Measurements from ENCODE around the gene CYP4F12.

Gene CYP4F12, protein sequence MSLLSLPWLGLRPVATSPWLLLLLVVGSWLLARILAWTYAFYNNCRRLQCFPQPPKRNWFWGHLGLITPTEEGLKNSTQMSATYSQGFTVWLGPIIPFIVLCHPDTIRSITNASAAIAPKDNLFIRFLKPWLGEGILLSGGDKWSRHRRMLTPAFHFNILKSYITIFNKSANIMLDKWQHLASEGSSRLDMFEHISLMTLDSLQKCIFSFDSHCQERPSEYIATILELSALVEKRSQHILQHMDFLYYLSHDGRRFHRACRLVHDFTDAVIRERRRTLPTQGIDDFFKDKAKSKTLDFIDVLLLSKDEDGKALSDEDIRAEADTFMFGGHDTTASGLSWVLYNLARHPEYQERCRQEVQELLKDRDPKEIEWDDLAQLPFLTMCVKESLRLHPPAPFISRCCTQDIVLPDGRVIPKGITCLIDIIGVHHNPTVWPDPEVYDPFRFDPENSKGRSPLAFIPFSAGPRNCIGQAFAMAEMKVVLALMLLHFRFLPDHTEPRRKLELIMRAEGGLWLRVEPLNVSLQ

DNA sequence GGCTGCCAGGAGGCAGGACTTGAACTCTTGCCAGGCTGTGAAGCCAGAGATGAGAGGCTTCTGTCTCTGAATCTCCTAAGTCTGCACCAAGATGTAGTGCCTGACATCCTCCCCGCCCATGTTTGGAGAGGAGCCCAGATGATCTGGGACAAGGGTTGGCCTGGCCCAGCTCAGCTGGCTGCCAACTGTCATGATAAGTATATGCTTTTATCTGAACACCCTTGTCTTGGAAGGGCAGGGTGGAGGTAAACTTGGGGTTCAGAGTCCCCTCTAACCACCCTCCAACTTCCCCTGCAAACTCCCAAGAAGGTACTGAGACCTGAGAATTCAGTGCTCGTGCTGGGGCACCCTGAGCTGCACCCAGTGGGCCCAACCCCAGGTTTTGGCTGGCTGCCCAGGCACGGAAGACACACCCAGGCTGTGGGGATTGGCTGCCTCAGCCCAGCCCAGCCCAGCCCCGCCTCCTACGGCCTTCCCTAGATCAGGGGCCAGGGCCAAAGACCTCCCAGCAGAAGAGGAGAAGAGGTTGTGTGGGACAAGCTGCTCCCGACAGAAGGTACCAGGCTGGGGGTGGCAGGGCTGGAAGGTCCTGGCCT is at the start of gene CYP4F12:
CYP4F12 (plus strand) TSS at position 508 of the 596 bp plus-strand sequence. CDS start 443 bp downstream, outside the sequence.
- DNase-seq (ENCODE audit: low spot score) = no peak

DNA sequence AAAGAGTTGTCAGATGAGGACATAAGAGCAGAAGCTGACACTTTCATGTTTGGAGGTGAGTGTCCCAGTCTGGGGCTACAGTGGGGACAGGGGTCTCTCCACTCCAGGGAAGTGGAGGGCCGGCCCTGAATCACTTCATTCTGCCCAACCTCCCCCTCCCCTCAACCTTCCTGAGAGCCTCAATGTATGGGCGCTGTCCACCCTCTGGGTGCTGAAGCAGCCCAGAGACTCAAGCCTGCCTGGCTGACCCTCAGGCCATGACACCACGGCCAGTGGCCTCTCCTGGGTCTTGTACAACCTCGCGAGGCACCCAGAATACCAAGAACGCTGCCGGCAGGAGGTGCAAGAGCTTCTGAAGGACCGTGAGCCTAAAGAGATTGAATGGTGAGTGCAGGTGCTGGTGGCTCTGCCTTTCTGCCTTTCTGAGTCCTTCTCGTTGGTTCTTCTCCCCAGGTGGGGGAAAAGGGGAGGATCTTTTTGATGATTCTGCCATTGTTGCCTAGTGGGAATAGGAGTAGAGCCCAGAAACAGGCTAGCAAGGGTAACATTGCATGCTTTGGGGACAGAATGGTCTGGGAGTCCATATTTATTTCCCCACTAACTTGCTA is 49.1 kb upstream of the CYP4F12 start:
- DNase-seq (ENCODE audit: low spot score) = no peak

DNA sequence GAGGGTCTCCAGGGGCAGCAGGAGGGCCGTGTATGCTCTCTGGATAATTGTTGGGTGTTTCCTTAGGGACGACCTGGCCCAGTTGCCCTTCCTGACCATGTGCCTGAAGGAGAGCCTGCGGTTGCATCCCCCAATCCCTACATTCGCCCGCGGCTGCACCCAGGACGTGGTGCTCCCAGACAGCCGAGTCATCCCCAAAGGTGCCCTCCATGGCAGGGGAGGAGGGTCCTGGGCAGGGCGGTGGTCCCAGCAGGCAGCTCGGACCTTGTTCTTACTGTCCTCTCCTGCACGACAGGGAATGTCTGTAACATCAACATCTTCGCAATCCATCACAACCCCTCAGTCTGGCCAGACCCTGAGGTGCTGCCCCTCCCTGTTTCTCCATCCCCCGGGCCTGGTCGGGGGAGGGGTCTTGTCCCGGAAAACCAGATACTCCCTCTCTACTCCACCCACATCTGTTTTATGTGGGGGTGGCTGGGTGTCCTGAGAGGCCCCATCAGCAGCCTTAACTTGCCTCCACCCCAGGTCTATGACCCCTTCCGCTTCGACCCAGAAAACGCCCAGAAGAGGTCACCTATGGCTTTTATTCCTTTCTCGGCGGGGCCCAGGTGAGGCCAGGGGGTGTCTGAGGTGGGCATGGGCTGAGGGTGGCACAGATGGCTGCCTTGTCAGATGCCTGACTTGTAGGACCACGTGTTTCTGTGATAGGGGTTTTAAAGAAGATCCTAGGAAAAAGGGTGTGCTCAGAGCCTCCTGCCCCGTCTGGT is 44.5 kb upstream of the CYP4F12 start:
- no peak for DNase-seq (ENCODE audit: low spot score)

DNA sequence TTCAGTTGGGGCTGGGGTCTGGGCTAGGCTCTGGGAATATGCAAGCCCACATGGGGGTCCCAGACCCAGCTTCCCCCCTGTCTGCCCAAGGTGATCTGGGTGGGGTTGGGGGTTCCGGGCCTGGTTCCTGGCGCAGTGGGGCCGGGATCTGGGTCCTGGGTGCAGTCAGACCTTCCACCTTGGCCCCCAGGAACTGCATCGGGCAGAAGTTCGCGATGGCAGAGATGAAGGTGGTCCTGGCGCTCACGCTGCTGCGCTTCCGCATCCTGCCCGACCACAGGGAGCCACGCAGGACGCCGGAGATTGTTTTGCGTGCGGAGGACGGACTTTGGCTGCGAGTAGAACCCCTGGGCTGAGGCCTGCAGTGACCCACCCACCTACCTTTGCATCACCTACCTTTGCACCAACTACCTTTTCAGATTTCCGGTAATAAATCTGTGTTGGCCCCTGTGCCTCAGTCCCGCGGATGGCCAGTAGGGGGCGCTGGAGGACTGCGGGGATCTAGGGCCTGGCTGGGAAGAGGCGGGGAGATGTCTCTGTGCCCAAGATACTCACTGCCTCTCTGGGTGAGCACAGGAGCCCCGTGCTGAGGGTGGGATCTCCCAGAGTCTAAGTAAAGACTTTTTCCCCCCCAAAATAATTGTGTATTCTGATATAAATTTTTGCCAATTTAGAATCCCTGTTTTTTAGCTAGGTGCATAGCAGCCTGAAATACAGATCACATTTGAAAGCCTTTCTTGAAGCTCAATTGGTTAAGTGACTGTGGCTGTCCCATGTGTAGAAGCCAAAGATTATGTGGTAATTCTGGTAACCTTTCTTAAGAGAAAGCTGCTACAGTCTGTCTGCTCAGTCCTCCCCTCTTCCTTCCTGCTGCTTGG is 43.6 kb upstream of the CYP4F12 start:
- DNase-seq (ENCODE audit: low spot score) = peak; percentile 29

DNA sequence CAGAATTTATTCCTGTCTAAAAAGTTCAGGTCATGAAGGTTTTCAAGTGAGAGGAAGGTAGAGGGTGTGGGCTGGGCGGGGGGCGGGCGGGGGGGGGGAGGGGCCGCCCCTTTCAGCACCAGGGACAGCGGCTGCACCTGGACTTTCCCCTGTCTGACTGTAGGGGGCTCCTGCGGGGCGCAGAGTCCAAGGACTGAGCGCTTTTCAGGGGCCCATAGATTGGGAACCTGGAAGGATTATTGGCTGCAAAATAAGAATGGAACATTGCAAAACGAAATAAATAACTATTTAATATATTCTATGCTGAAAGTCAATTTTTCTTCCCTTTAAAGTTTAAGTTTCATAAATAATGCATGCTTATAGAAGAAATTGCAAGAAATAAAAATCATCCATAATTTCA is 41.1 kb upstream of the CYP4F12 start:
- no peak for DNase-seq (ENCODE audit: low spot score)

DNA sequence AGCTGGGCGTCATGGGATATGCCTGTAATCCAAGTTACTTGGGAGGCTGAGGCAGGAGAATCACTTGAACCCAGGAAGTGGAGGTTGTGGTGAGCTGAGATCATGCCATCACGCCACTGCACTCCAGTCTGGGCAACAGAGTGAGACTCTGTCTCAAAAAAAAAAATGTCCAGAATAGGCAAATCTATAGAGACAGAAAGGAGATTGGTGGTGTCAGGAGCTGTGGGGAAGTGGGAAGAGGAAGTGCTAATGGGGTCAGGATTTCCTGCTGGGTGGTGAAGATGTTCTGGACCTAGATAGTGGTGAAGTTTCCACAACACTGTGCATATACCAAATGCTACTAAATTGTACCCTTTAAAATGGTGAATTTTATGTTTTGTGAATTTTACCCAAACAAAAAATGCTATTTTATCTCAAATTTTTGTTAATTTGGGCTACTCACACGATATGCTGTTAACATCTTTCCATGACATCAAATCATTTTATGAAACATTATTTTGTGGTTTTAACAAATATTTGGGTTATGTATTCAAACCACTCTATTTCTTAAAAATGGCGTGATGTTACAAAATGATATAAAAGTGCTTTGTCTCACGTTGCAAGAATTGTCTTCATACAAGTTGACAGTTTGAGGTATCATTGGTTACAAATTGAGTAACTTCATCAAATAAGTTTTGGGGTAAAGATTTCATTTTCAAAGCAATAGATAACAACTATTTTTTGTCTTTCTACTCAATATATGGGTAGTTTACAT is 39.6 kb upstream of the CYP4F12 start:
- DNase-seq (ENCODE audit: low spot score) = peak; percentile 4

DNA sequence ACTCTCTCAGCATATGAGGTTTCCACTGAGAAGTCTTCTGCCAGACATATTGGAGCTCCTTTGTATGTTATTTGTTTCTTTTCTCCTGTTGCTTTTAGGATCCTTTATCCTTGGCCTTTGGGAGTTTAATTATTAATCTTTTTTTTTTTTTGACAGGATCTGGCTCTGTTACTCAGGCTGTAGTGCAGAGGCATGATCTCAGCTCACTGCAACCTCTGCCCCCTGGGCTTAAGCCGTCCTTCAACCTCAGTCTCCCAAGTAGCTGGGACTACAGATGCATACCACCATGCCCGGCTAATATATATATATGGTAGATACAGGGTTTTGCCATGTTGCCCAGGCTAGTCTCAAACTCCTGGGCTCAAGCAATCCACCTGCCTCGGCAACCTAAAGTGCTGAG is 38.8 kb upstream of the CYP4F12 start:
- no peak for DNase-seq (ENCODE audit: low spot score)

DNA sequence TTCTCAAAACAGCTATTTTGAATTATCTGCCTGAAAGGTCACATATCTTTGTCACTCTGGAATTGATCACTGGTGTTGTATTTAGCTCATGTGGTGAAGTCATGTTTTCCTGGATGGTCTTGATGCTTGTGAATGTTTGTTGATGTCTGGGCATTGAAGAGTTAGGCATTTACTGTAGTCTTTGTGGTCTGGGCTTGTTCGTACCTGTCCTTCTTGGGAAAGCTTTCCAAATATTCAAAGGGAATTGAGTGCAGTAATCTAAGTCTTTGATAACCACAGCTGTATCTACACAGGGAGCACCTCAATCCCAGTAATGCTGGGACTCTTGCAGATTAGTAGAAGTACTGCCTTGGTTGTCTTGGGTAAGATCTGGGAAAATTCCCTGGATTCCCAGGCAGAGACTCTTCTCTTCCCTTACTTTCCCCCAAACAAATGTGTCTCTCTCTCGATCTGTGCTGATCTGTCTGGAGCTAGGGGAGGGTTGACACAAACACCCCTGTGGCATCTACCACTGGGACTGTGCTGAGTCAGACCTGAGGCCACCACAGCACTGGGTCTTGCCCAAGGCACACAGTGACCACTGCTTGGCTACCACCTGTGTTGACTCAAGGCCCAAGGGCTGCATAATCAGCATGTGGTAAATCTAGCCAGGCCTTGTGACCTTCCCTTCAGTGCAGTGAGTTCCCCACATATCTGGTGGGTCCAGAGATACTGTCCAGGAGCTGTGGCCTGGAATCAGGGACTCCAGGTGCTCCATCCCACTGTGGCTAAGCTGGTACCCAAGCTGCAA is 37.7 kb upstream of the CYP4F12 start:
- DNase-seq (ENCODE audit: low spot score) = no peak

DNA sequence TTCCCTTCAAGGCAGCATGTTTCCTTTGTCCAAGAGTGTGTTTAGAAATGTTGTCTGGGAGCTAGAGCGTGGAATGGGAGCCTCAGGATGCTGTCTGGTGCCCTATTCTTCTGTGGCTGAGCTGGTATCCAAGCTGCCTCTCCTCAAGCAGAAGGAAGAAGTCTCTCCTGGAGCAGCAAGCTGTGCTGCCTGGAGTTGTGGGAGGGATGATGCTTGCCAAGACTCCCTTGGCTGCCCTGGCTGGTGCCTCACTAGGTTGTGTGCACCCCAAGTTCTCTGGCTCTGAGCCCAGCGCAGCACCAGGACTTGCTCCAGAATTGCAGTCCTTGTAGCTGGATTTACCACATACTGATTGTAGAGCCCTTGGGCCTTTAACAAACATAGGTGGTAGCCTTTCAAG is 36.9 kb upstream of the CYP4F12 start:
- no peak for DNase-seq (ENCODE audit: low spot score)

DNA sequence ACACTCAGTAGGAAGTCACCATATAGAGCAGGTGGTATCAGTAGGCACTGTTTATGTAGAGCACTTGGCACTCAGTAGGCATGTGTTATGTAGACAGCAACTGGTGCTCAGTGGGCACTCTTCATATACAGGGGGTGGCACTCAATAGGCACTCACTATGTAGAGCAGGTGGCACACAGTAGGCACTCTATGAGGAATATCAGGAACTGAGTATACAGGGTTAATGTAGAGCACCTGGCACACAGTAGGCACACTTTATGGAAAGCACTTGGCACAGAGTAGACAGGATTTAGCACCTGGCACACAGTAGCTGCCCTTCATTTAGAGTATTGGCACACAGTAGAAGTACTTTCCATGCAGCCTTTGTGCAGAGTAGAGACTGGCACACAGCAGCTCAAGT is 33.3 kb upstream of the CYP4F12 start:
- no peak for DNase-seq (ENCODE audit: low spot score)

DNA sequence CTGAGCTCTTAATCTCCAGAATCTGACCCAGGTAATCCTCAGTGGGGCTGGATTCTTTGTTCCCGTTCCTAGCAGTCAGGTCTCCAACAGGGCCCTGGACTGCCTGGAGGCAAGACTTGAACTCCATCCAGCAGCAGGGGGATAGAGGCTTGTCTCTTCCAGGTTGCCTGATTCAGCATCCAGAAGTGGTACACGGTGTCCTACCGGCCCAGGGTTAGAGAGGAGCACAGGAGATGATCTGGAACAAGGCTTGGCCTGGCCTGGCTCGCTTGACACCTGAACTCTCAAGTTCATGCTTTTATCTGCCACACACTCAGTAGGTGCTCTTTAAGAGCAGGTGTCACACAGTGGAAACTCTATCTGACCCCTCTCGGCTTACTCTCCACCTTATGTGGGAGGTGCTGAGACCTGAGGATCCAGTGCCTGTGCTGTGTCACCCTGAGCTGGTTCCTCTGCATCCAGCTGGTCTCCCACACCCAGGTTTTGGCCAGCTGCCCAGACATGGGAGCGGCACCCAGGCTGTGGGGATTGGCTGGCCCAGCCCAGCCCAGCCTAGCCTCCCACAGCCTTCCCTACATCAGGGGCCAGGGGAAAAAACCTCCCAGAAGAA is 32.5 kb upstream of the CYP4F12 start, which contains the start of gene CYP4F3:
CYP4F3 (plus strand) TSS at position 604 of the 610 bp plus-strand sequence. CDS start 519 bp downstream, outside the sequence.
- no peak for DNase-seq (ENCODE audit: low spot score)

DNA sequence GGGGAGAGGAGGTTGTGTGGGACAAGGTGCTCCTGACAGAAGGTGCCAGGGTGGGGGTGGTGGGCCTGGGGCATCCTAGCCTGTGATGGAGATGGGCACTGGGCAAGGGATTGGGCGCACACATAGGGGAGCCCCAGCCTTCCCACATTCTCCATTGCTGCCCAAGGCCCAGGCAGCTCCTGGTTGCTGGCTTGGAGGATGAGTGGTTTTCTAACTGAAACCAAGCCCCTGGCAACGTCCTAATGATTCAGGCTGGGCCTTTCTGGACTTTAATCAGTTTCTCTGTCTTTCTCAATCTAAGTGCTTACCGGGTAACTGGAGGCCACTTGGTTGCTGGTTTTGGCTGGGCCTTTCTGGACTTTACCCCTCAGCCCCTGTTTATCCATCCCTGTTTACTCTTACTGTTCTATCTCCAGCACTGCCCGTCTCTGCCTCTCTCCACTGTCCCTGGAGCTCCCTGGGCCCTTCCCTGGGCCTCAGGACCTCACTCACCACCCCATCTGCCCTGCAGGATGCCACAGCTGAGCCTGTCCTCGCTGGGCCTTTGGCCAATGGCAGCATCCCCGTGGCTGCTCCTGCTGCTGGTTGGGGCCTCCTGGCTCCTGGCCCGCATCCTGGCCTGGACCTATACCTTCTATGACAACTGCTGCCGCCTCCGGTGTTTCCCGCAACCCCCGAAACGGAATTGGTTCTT is 31.8 kb upstream of the CYP4F12 start:
- no peak for DNase-seq (ENCODE audit: low spot score)

DNA sequence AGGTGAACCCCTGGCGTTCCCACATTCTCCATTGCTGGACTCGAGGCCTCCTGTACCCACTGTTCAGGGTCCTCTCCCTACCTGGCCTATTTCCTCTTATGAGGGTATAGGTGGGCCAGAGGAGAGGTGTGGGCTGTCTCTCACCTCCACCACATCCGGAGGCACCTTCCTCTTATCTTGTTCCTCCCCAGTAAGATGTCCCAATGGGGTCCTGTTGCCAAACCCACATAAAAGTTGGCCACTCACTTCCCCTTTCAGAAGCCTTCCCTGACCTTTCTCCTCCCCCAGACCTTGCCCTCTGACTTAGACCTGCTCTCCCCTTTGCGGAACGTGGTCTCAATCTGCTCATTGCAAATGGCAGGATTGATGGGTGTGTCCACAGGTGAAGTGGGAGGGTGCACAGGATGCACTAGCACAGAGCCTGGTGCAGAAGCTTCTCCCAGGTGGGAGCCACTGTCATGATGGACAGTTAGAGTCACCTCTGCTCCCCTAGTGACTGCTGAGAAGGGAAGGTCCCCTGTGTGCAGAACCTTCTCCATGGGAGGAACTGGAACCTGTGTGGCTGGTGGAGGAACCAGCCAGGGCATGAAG is 30.9 kb upstream of the CYP4F12 start:
- DNase-seq (ENCODE audit: low spot score) = no peak

DNA sequence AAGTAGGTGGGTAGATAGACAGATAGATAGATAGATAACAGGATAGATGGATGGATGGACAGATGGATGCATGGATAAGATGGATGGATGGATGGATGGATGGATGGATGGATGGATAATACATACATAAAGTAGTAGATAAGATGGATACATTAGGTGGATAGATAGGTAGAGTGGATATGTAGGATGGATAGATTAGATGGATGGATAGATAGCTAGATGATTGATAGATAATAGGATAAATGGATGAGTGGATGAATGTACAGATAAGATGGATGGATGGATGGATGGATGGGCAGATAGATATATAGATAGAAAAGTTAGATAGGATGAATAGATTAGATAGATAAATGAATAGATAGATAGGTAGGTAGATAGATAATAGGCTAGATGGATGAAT is 30.1 kb upstream of the CYP4F12 start:
- no peak for DNase-seq (ENCODE audit: low spot score)

DNA sequence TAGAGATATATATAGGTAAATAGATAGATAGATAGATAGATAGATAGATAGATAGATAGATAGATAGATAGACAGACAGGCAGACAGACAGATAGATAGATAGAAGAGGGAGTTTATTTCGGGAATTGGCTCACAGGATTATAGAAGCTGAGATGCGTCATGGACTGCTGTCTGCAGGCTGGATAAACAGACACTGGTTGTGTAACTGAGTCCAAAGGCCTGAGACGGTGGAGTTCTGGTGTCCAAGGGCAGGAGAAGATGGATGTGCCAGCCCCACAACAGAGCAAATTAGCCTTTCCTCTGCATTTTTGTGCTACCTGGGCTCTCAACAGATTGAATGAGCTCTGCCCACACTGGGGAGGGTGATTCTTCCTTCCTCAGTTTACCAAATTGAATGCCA is 29.5 kb upstream of the CYP4F12 start:
- DNase-seq (ENCODE audit: low spot score) = no peak

DNA sequence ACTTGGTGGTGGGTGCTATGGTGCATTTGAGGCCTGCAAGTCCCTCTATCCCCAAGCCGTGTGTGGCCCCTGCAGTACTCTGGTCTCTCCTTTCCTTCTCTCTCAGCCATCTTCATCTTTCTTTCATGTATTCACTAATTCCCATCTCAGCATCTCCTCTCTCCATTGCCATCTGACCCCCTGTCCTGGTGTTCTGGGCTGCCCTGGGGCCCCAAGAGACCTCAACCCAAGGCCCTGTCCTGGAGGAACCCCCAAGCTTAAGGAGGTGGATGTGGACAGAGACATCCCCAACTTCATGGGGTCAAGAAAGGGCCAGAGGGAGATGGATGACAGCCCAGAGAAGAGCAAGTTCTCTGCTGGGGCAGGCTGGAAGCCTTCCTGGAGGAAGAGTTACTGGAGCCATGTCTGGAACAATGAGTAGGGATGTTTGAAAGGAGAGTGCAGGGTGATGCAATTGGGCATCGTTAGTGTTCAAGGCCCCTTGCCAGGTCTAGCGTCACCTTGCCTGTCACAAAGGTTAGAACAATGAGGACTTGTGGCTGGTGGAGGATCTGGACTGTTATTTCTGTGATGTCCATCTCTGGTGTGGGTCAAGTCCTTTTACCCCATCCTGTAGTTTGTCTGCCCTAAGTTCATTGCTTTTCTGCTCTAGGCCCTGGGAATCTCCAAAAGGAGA is 28.7 kb upstream of the CYP4F12 start:
- DNase-seq (ENCODE audit: low spot score) = no peak

DNA sequence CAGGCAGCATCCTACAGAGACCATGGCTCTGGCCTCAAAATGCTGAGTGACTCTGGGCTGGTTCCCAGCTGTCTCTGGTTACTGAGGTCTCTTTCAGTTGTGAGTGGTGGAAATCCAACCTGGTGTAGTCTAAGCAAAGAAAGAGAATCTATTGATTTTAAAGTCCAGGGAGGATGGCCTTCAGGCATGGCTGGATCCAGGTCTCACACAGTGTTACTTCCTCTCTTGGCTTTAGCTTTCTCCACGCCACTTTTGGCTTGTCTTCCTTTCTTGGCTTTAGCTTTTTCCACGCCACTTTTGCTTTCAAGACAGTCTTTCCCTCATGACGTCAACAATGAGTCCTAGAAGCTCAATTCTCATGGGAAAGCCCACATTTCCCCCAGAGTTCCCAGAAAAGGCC is 28.1 kb upstream of the CYP4F12 start:
- DNase-seq (ENCODE audit: low spot score) = no peak

DNA sequence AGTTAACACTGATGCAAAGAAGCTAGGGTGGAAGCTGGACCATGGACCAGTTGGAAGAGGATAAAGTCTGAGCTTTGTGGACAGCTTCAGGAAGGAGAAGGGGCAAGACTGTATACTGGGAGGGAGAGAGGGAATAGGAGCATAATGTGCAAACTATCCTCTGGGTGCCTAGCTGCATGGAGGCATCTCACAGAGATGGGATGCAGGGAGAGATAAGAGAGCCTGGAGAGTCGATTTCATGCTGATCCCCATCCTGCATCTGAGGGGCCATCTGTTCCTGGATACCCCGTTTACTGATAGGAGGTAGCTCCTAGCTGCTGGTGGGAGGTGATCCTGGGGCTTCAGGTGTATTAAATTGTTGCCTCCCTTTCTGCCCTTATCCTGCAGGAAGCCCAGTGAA is 23.4 kb upstream of the CYP4F12 start:
- DNase-seq (ENCODE audit: low spot score) = no peak

Data from putamen (tissue), 1 donor.